Tibial artery (tissue), 4 donors: ENCODE data around the gene ARHGAP15.

Experiments
- DNase-seq, 2 donors: peaks; one replicate each; pipeline ENCODE4 v3.0.0-alpha.2; 2019
- H3K27ac ChIP-seq, 2 donors: fragments of 200-600 bp; sonication (generic) in 1 of 2; 1 replicate in 1 of 2; 2 replicates in 1 of 2; pipeline ENCODE4 v1.5.1; 2018 to 2019; ENCODE audit warnings: mild to moderate bottlenecking in 1 of 2
- H3K27me3 ChIP-seq, 2 donors: fragments of 200-600 bp; sonication (generic) in 1 of 2; one replicate each; pipeline versions ENCODE4 v1.5.1 to v1.6.0; 2016 to 2019
- H3K36me3 ChIP-seq, 3 donors: fragments of 200-600 bp; sonication (generic) in 2 of 3; one replicate each; pipeline ENCODE4 v1.5.1; 2016 to 2019; ENCODE audit warnings: mild to moderate bottlenecking in 2 of 3
- H3K4me1 ChIP-seq, 4 donors: fragments of 200-600 bp; sonication (generic) in 2 of 4; 1 replicate in 3 of 4; 2 replicates in 1 of 4; pipeline ENCODE4 v1.5.1; 2016 to 2019
- H3K4me3 ChIP-seq, 2 donors: fragments of 200-600 bp; sonication (generic) in 1 of 2; 1 replicate in 1 of 2; 2 replicates in 1 of 2; pipeline ENCODE4 v1.5.1; 2018 to 2019; ENCODE audit warnings: mild to moderate bottlenecking in 2 of 2
- H3K9me3 ChIP-seq, 3 donors: fragments of 200-600 bp; sonication (generic) in 1 of 3; one replicate each; pipeline ENCODE4 v1.5.1; 2016 to 2019
- intact Hi-C: fragments of 100-400 bp; cut with DNase I; formaldehyde crosslinking; loops from one replicate; pipeline ENCODE4 v1.15.0; 2023; ENCODE audit warnings: low total_unique reads
- TF ChIP-seq, protein P1 (sequence below), 2 experiments: fragments of 200-600 bp in 1 of 2; fragments of 450-650 bp in 1 of 2; IDR thresholded peaks; one replicate each; pipeline ENCODE4 v1.5.1; 2017 to 2019; ENCODE audit warnings: antibody characterized with exemption in 2 of 2, mild to moderate bottlenecking in 1 of 2, moderate library complexity in 1 of 2

Gene ARHGAP15

DNA sequence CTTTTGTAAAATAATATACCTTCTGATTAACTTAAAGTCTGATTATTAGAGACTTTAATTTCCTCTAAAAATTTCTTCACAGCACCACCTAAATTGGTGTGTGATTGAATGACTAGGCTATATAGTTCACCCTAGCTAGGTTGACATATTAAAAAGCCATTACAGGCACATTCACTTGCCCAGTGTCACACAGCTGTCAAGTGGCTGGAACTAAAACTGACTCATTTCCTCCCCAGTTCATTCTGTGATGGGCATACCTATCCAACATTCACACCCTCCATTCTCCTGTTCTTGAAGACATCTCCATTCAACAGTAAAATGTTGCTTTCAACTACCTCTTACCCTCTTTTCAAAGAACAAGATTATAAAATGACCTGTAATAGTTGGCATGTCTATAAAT, 334.5 kb downstream of the ARHGAP15 start:
- Histone ChIP-seq H3K9me3 (no peaks in the 10 kb centered on the region), H3K27me3 (no peaks in the 10 kb centered on the region), H3K36me3 (no peaks in the 10 kb centered on the region), H3K27ac (peak overlapping the region in 1 of 2 donors; percentile 44), H3K4me1 (peaks cover 0 to 37% (median 9%) of the 10 kb centered on the region in 4 donors), H3K4me3 (no peak overlapping the region)
- no peak for DNase-seq
- intact Hi-C loops = no loop called here
- TF ChIP-seq, protein P1, sequence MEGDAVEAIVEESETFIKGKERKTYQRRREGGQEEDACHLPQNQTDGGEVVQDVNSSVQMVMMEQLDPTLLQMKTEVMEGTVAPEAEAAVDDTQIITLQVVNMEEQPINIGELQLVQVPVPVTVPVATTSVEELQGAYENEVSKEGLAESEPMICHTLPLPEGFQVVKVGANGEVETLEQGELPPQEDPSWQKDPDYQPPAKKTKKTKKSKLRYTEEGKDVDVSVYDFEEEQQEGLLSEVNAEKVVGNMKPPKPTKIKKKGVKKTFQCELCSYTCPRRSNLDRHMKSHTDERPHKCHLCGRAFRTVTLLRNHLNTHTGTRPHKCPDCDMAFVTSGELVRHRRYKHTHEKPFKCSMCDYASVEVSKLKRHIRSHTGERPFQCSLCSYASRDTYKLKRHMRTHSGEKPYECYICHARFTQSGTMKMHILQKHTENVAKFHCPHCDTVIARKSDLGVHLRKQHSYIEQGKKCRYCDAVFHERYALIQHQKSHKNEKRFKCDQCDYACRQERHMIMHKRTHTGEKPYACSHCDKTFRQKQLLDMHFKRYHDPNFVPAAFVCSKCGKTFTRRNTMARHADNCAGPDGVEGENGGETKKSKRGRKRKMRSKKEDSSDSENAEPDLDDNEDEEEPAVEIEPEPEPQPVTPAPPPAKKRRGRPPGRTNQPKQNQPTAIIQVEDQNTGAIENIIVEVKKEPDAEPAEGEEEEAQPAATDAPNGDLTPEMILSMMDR (IDR thresholded peaks at IDR 0.05) = no peak

DNA sequence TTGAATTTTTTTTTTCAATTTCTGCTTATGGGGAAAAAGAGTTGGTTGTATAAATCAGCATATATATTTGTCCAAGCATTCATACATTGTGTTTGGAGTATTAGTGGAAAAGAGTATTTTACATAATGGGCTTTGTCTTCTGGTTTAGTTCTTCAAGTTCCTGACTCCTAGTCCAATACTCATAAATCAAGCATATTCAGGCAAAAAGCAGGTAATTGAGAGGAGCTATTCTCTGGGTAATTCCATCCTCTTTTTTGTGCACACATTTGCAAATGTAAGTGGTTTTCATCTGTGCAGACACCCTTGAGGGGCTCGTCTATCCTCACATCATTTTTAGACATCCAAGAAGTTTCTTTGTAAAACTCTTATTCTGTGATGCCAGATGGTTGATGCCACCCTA, 337.2 kb downstream of the ARHGAP15 start:
- DNase-seq = no peak
- intact Hi-C loops = no loop called here
- Histone ChIP-seq H3K27me3 (no peaks in the 10 kb centered on the region), H3K4me1 (peaks cover 0 to 30% (median 6%) of the 10 kb centered on the region in 4 donors), H3K36me3 (no peaks in the 10 kb centered on the region), H3K27ac (peak overlapping the region in 1 of 2 donors; percentile 37), H3K9me3 (no peaks in the 10 kb centered on the region), H3K4me3 (no peak overlapping the region)
- TF ChIP-seq, protein P1 (IDR thresholded peaks at IDR 0.05) = no peak

DNA sequence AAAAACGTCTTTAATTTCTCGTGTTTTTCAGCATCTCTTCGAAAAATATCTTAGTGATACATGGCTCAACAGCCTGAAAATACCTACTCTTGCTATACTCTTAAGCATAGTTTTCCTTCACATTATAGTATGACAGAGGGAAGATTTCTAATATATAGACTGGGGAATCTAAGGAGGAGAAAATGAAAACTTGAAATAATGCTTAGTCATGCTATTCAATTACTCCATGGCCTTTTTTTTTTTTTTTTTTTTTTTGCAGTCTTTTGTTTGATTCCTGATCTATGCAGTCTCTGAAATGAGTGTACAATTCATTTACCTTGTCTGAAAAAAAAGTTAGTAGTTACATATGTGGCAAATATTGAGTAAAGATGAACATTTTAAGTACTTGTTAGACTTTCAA, 337.8 kb downstream of the ARHGAP15 start:
- H3K36me3 ChIP-seq = no peaks in the 10 kb centered on the region
- H3K4me3 ChIP-seq = no peak overlapping the region
- peak overlapping the region in 1 of 2 donors; percentile 37 for H3K27ac ChIP-seq
- H3K27me3 ChIP-seq = no peaks in the 10 kb centered on the region
- H3K4me1 ChIP-seq = peaks cover 0 to 30% (median 6%) of the 10 kb centered on the region in 4 donors
- H3K9me3 ChIP-seq = no peaks in the 10 kb centered on the region
- intact Hi-C loops = no loop called here
- TF ChIP-seq, protein P1 (IDR thresholded peaks at IDR 0.05) = no peak
- no peak for DNase-seq

DNA sequence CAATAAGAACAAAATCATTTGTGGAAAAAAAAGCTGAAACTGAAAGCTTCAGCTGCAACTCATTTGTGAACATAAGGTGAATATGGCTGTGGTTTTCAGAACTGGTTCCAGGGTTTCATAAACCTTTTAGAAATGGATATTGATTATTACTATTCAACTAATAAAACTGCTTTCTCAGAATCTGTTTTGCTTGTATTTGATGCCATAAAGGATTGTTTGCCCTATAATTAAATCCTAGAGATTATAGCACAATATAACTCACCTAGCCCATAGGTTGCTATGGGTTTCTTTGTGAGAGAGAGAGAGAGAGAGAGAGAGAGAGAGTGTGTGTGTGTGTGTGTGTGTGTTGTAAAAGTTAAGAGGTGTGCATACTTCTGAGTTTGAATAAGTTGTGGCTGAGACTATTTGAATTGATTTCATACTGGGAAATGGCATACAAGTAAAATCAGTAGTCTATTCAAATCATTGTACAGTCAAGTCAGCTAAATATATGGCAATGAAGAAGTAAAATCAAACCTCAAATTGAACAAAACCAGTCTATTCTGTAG, 339.2 kb downstream of the ARHGAP15 start:
- no peak overlapping the region for H3K4me3 ChIP-seq
- H3K36me3 ChIP-seq = no peaks in the 10 kb centered on the region
- no peak for DNase-seq
- intact Hi-C loops = no loop called here
- no peaks in the 10 kb centered on the region for H3K27me3 ChIP-seq
- H3K4me1 ChIP-seq = peaks cover 0 to 39% (median 11%) of the 10 kb centered on the region in 4 donors
- H3K9me3 ChIP-seq = no peaks in the 10 kb centered on the region
- TF ChIP-seq, protein P1 (IDR thresholded peaks at IDR 0.05) = no peak
- H3K27ac ChIP-seq = no peak overlapping the region

DNA sequence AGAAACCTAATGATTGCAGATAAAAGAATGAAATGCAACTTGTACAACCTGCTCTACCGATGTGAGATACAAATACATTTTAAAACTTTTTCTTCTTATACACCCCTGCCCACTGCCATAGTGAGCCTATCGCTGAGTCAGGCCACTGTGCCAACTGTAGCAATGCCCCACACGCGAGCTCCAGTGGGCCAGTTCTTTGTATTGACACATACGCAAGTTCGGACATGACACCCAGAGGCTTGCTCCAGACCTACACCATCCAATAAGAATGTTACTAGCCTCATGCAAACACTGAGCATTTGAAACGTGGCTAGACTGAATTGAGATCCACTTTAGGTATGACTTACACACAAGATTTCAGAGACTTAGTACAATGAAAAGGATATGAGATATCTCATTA, 340.1 kb downstream of the ARHGAP15 start:
- no peaks in the 10 kb centered on the region for H3K36me3 ChIP-seq
- no peaks in the 10 kb centered on the region for H3K9me3 ChIP-seq
- DNase-seq = no peak
- H3K27me3 ChIP-seq = no peaks in the 10 kb centered on the region
- intact Hi-C loops = no loop called here
- no peak overlapping the region for H3K4me3 ChIP-seq
- no peak overlapping the region for H3K27ac ChIP-seq
- TF ChIP-seq, protein P1 (IDR thresholded peaks at IDR 0.05) = no peak
- peaks cover 0 to 41% (median 14%) of the 10 kb centered on the region in 4 donors for H3K4me1 ChIP-seq

DNA sequence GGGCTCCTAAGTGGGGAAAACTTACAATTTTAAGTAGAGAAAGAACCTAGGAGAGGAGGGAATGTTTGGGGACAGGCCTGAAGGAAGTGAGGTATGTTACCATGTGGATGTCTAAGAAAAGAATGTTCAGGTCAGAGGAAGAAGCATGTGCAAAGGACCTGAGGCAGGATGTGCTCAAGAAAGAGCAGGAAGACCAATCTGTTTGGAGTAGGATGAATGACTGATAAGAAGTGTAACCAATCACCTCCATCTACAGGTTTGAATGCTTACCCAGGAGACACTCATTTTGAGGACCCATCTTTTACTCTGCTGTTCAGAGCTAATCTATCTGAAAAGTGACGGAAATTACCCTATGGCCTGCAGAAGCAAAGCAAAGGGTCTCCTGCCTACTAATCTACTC, 342.3 kb downstream of the ARHGAP15 start:
- Histone ChIP-seq H3K27me3 (no peaks in the 10 kb centered on the region), H3K36me3 (no peaks in the 10 kb centered on the region), H3K9me3 (no peaks in the 10 kb centered on the region), H3K4me3 (no peak overlapping the region), H3K4me1 (peaks cover 0 to 44% (median 18%) of the 10 kb centered on the region in 4 donors), H3K27ac (no peak overlapping the region)
- TF ChIP-seq, protein P1 (IDR thresholded peaks at IDR 0.05) = no peak
- no peak for DNase-seq
- intact Hi-C loops = no loop called here
